Liver (tissue), 9 donors: Measurements from ENCODE around the gene RPS14. TPM values are rescaled to one million over a fixed set of nuclear protein-coding genes. Genes with fewer than 3 reads are reported as not detected.

Experiments
- DNase-seq: peaks from one replicate; pipeline ENCODE4 v3.0.0-alpha.2; 2017; ENCODE audit warnings: low spot score
- H3K27ac ChIP-seq, 2 donors: one replicate each; pipeline ENCODE4 v1.7.0; 2013; ENCODE audit warnings: inconsistent platforms in 2 of 2, low read length in 2 of 2, control low read depth in 1 of 2, low read depth in 1 of 2, mild to moderate bottlenecking in 1 of 2
- H3K27me3 ChIP-seq, 4 donors: one replicate each; pipeline versions ENCODE4 v1.6.1 to v1.7.0; 2013; ENCODE audit warnings: low read length in 3 of 4, inconsistent platforms in 1 of 4, mild to moderate bottlenecking in 1 of 4, moderate library complexity in 1 of 4; ENCODE audit not compliant: control insufficient read depth in 4 of 4, insufficient read depth in 4 of 4
- H3K36me3 ChIP-seq, 4 donors: one replicate each; pipeline versions ENCODE4 v1.6.1 to v1.7.0; 2013; ENCODE audit warnings: low read length in 3 of 4, mild to moderate bottlenecking in 3 of 4, low read depth in 1 of 4, moderate library complexity in 1 of 4; ENCODE audit not compliant: control insufficient read depth in 4 of 4, insufficient read depth in 3 of 4
- H3K4me1 ChIP-seq, 4 donors: one replicate each; pipeline versions ENCODE4 v1.6.1 to v1.7.0; 2013; ENCODE audit warnings: low read length in 3 of 4, mild to moderate bottlenecking in 3 of 4, moderate library complexity in 1 of 4; ENCODE audit not compliant: control insufficient read depth in 4 of 4, insufficient read depth in 4 of 4
- H3K4me3 ChIP-seq, 3 donors: one replicate each; pipeline versions ENCODE4 v1.6.1 to v1.7.0; 2013; ENCODE audit warnings: low read length in 3 of 3, control low read depth in 1 of 3, low read depth in 1 of 3, mild to moderate bottlenecking in 1 of 3
- H3K9ac ChIP-seq, 2 donors: one replicate each; pipeline ENCODE4 v1.7.0; 2013; ENCODE audit warnings: low read length in 2 of 2, mild to moderate bottlenecking in 2 of 2, moderate library complexity in 2 of 2, control low read depth in 1 of 2, low read depth in 1 of 2
- H3K9me3 ChIP-seq, 4 donors: one replicate each; pipeline versions ENCODE4 v1.6.1 to v1.7.0; 2013; ENCODE audit warnings: low read length in 3 of 4; ENCODE audit not compliant: control insufficient read depth in 4 of 4
- ATF3 ChIP-seq: IDR thresholded peaks from 2 replicates; pipeline ENCODE4 v1.6.1; 2016; ENCODE audit warnings: antibody characterized with exemption
- CTCF ChIP-seq: fragments of 150-350 bp; IDR thresholded peaks from 2 replicates; pipeline ENCODE4 v1.5.1; 2017; ENCODE audit warnings: improper control_type of control experiment, low read depth, low read length; ENCODE audit not compliant: missing input control
- EGR1 ChIP-seq, 2 donors: IDR thresholded peaks; 2 replicates each; pipeline ENCODE4 v1.6.1; 2016 to 2018; ENCODE audit warnings: antibody characterized with exemption in 2 of 2, low read depth in 2 of 2
- FOXA1 ChIP-seq: IDR thresholded peaks from 2 replicates; pipeline ENCODE4 v1.6.1; 2016; ENCODE audit warnings: antibody characterized with exemption
- GABPA ChIP-seq, 2 donors: IDR thresholded peaks in 1 of 2; conservative IDR thresholded peaks in 1 of 2; 2 replicates each; pipeline ENCODE4 v1.6.1; 2016; ENCODE audit warnings: antibody characterized with exemption in 2 of 2, mild to moderate bottlenecking in 1 of 2, moderate library complexity in 1 of 2
- HNF4A ChIP-seq, 2 donors: conservative IDR thresholded peaks; 2 replicates each; pipeline ENCODE4 v1.6.1; 2016; ENCODE audit warnings: antibody characterized with exemption in 2 of 2, mild to moderate bottlenecking in 2 of 2
- HNF4G ChIP-seq: IDR thresholded peaks from 2 replicates; pipeline ENCODE4 v1.6.1; 2016; ENCODE audit warnings: antibody characterized with exemption
- JUND ChIP-seq, 2 donors: IDR thresholded peaks; 2 replicates each; pipeline ENCODE4 v1.6.1; 2016; ENCODE audit warnings: antibody characterized with exemption in 2 of 2
- MAX ChIP-seq: IDR thresholded peaks from 2 replicates; pipeline ENCODE4 v1.6.1; 2016; ENCODE audit warnings: antibody characterized with exemption
- NR2F2 ChIP-seq: IDR thresholded peaks from 2 replicates; pipeline ENCODE4 v1.6.1; 2016; ENCODE audit warnings: antibody characterized with exemption
- RAD21 ChIP-seq, 2 donors: IDR thresholded peaks; 2 replicates each; pipeline ENCODE4 v1.6.1; 2016; ENCODE audit warnings: antibody characterized with exemption in 2 of 2, mild to moderate bottlenecking in 2 of 2
- RXRA ChIP-seq, 2 donors: IDR thresholded peaks; 2 replicates each; pipeline ENCODE4 v1.6.1; 2017 to 2018; ENCODE audit warnings: antibody characterized with exemption in 2 of 2, mild to moderate bottlenecking in 1 of 2
- TAF1 ChIP-seq: conservative IDR thresholded peaks from 2 replicates; pipeline ENCODE4 v1.6.1; 2016; ENCODE audit warnings: antibody characterized with exemption, mild to moderate bottlenecking
- YY1 ChIP-seq: IDR thresholded peaks from 2 replicates; pipeline ENCODE4 v1.6.1; 2016; ENCODE audit warnings: antibody characterized with exemption, mild to moderate bottlenecking
- WGBS: extraction: QIAGEN DNeasy Blood & Tissue Kit; methylation state at CpG from one replicate; pipeline ENCODE4 v1.1.7; 2013; 5-methylcytosine and 5-hydroxymethylcytosine counted together
- polyA plus RNA-seq, 2 donors: library from polyadenylated mRNA; stranded (reverse) in 1 of 2; unstranded in 1 of 2; fragments of 200-250 nt in 1 of 2; fragments of >200 nt in 1 of 2; fragmentation: Nextera tagmentation in 1 of 2; extraction: Ambion mirVana in 1 of 2; gene quantifications; one replicate each; pipeline versions ENCODE4 v1.2.1 to v1.2.3, GENCODE V29; 2013 to 2015
- total RNA-seq, 2 donors: library from RNA; depleted of rRNA; stranded (reverse); fragments of >200 nt; gene quantifications; one replicate each; pipeline ENCODE4 v1.2.3, GENCODE V29; 2014
- TF ChIP-seq, protein P1 (sequence below): IDR thresholded peaks from 2 replicates; pipeline ENCODE4 v1.6.1; 2016; ENCODE audit warnings: antibody characterized with exemption
- donor health status: healthy.
- donor health status: healthy.
- donor health status: healthy.
- donor health status: healthy.
- donor health status: healthy.

The RPS14 gene
- total and polyA plus RNA-seq, 4 donors, result 609 to 956 (median 885) TPM

- Histone ChIP-seq H3K4me3 (no peak overlapping the region), H3K9ac (no peak overlapping the region), H3K4me1 (no peaks in the 10 kb centered on the region), H3K27me3 (no peaks in the 10 kb centered on the region), H3K36me3 (peaks cover 17 to 44% (median 42%) of the 10 kb centered on the region in 4 donors), H3K27ac (no peak overlapping the region), H3K9me3 (no peaks in the 10 kb centered on the region)
- WGBS, result 71% methylated on average over 18 of the region's 18 CpGs
- DNase-seq, result no peak
- no peak for TF ChIP-seq RXRA (IDR thresholded peaks at IDR 0.05)
- TF ChIP-seq, protein P1, sequence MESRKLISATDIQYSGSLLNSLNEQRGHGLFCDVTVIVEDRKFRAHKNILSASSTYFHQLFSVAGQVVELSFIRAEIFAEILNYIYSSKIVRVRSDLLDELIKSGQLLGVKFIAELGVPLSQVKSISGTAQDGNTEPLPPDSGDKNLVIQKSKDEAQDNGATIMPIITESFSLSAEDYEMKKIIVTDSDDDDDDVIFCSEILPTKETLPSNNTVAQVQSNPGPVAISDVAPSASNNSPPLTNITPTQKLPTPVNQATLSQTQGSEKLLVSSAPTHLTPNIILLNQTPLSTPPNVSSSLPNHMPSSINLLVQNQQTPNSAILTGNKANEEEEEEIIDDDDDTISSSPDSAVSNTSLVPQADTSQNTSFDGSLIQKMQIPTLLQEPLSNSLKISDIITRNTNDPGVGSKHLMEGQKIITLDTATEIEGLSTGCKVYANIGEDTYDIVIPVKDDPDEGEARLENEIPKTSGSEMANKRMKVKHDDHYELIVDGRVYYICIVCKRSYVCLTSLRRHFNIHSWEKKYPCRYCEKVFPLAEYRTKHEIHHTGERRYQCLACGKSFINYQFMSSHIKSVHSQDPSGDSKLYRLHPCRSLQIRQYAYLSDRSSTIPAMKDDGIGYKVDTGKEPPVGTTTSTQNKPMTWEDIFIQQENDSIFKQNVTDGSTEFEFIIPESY, result no peak
- no peak for TF ChIP-seq HNF4G
- no peak for TF ChIP-seq RAD21 (IDR thresholded peaks at IDR 0.05)
- no peak for TF ChIP-seq JUND (IDR thresholded peaks at IDR 0.05)
- TF ChIP-seq NR2F2, result no peak
- TF ChIP-seq HNF4A (conservative IDR thresholded peaks at IDR 0.05), result no peak
- TF ChIP-seq FOXA1, result no peak
- no peak for TF ChIP-seq ATF3
- TF ChIP-seq MAX, result no peak
- TF ChIP-seq EGR1 (IDR thresholded peaks at IDR 0.05; ENCODE audit: low read depth in 2 of 2), result no peak
- TF ChIP-seq YY1, result no peak
- TF ChIP-seq CTCF, result no peak
- TF ChIP-seq TAF1, result no peak
Measured at GRCh38 chr5:150441813-150442698, 7.5 kb downstream of the RPS14 start.

DNA sequence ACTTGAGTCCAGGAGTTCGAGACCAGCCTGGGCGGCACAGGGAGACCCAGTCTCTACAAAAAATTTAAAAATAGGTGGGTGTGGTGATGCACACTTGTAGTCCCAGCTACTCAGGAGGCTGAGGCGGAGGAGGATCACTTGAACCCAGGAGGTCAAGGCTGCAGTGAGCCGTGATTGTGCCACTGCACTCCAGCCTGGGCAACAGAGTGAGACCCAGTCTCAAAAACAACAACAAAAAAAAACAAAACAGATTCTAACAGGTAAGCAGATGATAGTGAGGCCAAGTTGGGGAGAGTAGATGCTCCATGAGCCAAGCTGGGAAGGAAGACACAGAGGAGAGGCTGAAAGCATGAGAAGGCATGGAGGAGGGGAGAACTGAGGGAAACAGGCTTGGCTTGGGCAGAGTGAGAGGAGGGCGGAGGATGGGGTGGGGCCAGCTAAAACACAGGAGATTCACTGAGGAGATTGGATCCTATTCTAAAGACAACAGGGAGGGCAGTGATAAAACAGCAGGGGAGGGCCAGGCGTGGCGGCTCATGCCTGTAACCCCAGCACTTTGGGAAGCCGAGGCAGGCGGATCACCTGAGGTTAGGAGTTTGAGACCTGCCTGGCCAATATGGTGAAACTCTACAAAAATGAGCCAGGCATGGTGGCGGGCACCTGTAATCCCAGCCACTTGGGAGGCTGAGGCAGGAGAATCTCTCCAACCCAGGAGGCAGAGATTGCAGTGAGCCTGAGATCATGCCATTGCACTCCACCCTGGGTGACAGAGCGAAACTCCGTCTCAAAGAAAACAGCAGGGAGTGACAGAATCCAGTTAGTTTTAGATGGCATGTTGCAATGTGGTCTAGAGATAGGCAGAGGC, 8.4 kb downstream of the RPS14 start:
- no peak for DNase-seq
- 92% methylated on average over 12 of the region's 12 CpGs for WGBS
- Histone ChIP-seq H3K27ac (no peak overlapping the region), H3K9me3 (no peaks in the 10 kb centered on the region), H3K36me3 (peaks cover 11 to 35% (median 33%) of the 10 kb centered on the region in 4 donors), H3K9ac (no peak overlapping the region), H3K27me3 (no peaks in the 10 kb centered on the region), H3K4me3 (no peak overlapping the region), H3K4me1 (peaks cover 0 to 2% (median 0%) of the 10 kb centered on the region in 4 donors)
- TF ChIP-seq RAD21 (IDR thresholded peaks at IDR 0.05) (no peak), GABPA (IDR thresholded peaks at IDR 0.05 in 1 of 2, conservative IDR thresholded peaks at IDR 0.05 in 1 of 2) (no peak), TAF1 (no peak), HNF4G (no peak), YY1 (no peak), JUND (IDR thresholded peaks at IDR 0.05) (no peak), NR2F2 (no peak)
- TF ChIP-seq, protein P1, result no peak
